ENCODE results near the gene NUP160.
"Not testable (repeated sequence)": the region's sequence is repeated elsewhere in the genome, so short reads cannot be mapped to it uniquely, and the experiment has no call there.

Gene NUP160

DNA sequence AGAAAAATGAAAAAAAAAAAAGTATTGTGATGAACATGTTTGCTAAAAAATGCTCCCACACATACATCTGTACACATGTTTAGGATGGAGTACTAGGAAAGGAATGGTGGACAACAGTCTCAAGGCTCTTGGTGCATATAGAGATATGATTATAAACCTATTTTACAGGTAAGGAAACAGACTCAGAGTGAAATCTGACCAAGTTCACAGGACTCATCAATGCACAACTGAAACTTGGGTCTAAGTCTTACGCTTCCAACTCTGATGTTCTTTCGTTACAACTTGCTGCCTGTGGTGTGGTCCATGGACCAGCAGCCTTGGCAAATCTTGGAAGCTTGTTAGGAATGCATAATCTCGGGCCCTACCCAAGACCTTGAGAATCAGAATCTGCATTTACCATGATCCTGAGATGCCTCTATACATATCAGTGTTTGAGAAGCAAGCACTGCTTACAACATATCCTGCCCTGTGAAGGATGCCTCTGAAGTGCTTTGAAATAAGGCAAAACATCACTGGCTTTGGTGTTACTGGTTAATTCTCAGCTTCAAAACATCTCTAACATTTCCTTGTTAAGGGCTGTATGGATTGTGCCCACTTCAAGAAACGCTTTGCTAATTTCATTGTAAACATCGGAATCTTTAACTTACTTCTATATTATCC is 39.9 kb upstream of the NUP160 start:
- DNase-seq (ENCODE audit: extremely low read depth, low read depth): no peak
- TF ChIP-seq, protein P1, sequence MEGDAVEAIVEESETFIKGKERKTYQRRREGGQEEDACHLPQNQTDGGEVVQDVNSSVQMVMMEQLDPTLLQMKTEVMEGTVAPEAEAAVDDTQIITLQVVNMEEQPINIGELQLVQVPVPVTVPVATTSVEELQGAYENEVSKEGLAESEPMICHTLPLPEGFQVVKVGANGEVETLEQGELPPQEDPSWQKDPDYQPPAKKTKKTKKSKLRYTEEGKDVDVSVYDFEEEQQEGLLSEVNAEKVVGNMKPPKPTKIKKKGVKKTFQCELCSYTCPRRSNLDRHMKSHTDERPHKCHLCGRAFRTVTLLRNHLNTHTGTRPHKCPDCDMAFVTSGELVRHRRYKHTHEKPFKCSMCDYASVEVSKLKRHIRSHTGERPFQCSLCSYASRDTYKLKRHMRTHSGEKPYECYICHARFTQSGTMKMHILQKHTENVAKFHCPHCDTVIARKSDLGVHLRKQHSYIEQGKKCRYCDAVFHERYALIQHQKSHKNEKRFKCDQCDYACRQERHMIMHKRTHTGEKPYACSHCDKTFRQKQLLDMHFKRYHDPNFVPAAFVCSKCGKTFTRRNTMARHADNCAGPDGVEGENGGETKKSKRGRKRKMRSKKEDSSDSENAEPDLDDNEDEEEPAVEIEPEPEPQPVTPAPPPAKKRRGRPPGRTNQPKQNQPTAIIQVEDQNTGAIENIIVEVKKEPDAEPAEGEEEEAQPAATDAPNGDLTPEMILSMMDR (IDR thresholded peaks at IDR 0.05; ENCODE audit: low read depth, low read length): no peak

DNA sequence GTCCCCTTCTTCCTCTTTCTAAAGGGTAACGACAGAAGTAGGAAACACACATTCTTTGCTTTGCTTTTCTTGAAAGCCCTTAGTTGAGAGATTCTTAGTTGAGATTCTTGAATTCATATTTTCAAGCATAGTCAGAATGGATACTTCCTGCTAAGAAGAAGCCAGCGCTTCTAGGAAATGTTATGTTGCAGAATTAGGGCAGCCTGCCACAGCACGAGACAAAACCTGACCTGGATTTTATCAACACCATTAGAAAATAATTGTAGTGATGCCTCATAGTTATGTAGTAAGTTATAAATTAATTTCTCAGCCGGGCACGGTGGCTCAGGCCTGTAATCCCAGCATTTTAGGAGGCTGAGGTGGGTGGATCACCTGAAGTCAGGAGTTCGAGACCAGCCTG is 37.9 kb upstream of the NUP160 start:
- DNase-seq (ENCODE audit: extremely low read depth, low read depth): no peak
- TF ChIP-seq, protein P1 (IDR thresholded peaks at IDR 0.05; ENCODE audit: low read depth, low read length): no peak

DNA sequence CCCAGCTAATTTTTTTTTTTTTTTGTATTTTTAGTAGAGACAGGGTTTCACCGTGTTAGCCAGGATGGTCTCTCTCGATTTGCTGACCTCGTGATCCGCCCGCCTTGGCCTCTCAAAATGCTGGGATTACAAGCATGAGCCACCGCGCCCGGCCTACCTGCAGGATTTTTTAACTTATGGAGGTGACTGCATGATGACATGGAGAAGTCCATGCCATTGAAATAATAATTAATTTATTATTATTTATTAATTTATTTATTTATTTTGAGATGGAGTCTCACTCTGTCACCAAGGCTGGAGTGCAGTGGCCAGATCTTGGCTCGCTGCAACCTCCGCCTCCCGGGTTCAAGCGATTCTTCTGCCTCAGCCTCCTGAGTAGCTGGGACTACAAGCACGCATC is 34.3 kb upstream of the NUP160 start:
- DNase-seq (ENCODE audit: extremely low read depth, low read depth): not testable (repeated sequence)

DNA sequence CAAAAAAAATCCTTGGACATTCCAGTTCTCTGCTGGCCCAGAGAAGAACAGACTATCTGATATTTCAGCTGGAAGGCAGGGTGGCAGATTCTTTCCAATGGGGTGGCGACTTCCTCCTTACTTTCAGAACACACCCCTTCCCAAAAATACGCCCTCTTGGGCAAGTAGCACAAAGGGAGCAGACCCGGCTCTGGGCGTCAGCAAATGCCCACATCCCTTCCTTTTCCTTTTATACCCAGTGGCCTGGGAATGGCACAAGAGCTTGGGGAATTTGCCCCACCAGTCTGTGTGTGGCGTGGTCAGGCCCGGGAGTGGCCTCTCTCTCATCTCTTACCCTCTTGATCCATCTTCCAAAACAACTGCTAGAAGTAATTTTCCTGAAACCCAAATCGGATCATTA is 33.0 kb upstream of the NUP160 start:
- DNase-seq (ENCODE audit: extremely low read depth, low read depth): no peak
- TF ChIP-seq, protein P1 (IDR thresholded peaks at IDR 0.05; ENCODE audit: low read depth, low read length): no peak

DNA sequence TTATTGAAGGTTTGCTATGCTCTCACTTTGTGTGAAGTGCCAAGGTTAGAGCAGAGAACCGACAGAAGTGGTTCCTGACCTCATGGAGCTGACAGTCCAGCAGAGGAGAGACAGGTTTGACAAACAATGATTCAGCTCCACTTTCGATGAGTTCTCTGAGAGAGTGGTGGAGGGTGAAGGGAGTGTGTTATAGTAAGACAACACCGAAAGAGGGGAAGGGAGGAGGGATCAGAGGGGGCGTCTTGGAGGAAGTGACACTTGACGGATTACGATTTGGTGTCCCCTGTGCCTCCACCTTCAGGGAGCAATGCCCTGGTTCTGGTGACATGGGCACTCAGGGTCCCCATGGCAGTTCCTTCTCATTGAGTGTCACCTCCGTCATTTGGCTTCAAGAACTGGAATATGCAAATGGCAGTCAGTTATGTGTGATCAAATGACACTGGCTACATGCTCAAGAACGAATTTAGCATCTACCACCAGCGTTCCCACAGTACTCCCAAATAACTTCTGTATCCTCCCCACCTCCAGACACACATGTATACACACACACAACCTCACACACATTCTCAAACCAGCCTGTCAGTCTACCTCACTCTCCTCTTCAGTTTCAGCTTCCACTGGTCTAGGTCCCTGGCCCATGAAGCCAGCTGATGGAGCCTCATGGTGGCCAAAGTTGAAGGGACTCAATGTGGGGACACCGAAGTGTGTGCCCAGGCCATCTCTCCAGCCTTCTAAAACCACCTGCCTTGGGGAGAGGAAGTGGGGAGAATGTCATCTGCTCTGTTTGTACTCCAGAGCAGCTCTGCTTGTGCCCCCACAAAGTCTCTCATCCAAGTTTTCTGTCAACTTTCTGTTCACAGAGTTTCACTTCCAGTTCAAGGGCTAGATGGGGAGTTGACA is 31.4 kb upstream of the NUP160 start:
- no peak for DNase-seq (ENCODE audit: extremely low read depth, low read depth)
- TF ChIP-seq, protein P1 (IDR thresholded peaks at IDR 0.05; ENCODE audit: low read depth, low read length): no peak

DNA sequence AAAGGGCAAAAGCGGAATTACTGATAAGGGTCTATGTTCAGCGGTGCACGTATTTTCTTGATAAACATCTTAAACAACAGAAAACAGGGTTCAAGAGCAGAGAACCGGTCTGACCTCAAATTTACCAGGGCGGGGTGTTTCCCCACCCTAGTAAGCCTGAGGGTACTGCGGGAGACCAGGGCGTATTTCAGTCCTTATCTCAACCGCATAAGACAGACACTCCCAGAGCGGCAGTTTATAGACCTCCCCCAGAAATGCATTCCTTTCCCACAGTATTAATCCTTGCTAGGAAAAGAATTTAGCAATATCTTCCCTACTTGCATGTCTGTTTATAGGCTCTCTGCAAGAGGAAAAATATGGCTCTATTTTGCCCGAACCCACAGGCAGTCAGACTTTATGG is 27.7 kb upstream of the NUP160 start:
- not testable (repeated sequence) for DNase-seq (ENCODE audit: extremely low read depth, low read depth)

DNA sequence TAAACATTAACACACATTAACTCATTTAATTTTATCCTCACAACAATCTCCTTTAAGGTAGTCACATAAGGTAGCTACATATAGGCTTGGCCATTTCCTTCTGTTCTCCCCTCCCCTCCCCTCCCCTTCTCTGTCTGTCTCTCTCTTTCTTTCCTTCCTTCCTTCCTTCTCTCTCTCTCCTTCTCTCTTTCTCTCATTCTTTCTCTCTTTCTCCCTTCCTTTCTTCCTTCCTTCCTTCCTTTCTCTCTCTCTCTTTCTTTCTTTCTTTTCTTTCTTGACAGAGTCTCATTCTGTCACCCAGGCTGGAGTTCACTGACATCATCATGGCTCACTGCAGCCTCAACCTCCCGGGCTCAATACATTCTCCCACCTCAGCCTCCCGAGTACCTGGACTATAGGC is 22.3 kb upstream of the NUP160 start:
- DNase-seq (ENCODE audit: extremely low read depth, low read depth): no peak
- TF ChIP-seq, protein P1 (IDR thresholded peaks at IDR 0.05; ENCODE audit: low read depth, low read length): no peak

DNA sequence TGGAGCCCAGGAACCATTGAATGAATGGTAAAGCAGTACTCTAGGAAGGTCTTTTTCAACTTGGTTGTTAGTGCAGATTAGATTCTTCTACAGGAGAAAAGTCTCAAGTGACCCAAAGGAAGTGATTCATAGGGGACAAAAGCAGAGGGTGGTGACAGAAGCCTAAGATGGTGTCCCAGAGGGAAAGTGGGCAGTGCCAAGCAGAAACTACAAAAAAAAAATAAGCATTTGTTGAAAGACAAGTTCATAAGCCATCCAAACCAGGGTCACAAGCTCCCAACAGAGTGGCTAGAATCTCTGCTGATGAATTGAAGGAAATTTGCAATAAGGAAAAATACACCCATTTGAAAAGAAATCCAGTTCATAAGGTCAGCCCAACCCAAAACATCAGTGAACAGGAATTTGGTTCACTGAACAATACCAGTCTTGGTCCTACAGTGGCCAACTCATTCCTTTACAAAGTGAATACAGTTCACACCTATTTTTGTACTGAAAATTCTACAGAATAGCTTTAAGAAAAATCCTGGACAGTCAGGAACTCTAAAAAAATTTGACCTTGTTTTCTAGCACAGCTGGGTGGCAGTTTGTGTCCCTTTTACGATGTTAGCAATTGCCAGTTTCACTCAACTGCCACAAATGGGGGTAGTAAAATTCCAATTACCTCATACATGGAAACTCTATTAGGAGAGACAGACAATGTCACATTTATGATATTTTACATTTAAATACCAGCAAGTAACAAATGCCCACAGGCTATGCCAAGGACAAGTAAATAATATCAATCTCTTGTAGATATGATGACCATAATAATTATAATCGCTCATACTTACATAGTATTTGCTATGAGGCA is 21.6 kb upstream of the NUP160 start:
- DNase-seq (ENCODE audit: extremely low read depth, low read depth): no peak
- TF ChIP-seq, protein P1 (IDR thresholded peaks at IDR 0.05; ENCODE audit: low read depth, low read length): no peak

All from AG09319 (cell line).